ENCODE results near the gene CCL23.

The CCL23 gene

GRCh38 chr17:35969558-35970380, 48.0 kb downstream of the CCL23 start:
- no peak overlapping the region for H3K27ac ChIP-seq (ENCODE audit: low read length)
- H3K27me3 ChIP-seq (ENCODE audit: control insufficient read depth in 1 of 2, insufficient read depth in 2 of 2, low read length in 2 of 2), result peaks cover 0 to 4% of the 10 kb centered on the region in 2 donors
- no peak overlapping the region for H3K4me3 ChIP-seq (ENCODE audit: low read length in 2 of 2)
- no peaks in the 10 kb centered on the region for H3K36me3 ChIP-seq (ENCODE audit: control insufficient read depth in 2 of 2, insufficient read depth in 2 of 2, low read length in 2 of 2)
- H3K9me3 ChIP-seq (ENCODE audit: control insufficient read depth in 2 of 2, low read length in 2 of 2), result no peaks in the 10 kb centered on the region
- H3K4me1 ChIP-seq (ENCODE audit: control insufficient read depth, insufficient read depth, low read length), result no peaks in the 10 kb centered on the region
- no peak overlapping the region for H3K9ac ChIP-seq (ENCODE audit: low read length in 2 of 2)

DNA sequence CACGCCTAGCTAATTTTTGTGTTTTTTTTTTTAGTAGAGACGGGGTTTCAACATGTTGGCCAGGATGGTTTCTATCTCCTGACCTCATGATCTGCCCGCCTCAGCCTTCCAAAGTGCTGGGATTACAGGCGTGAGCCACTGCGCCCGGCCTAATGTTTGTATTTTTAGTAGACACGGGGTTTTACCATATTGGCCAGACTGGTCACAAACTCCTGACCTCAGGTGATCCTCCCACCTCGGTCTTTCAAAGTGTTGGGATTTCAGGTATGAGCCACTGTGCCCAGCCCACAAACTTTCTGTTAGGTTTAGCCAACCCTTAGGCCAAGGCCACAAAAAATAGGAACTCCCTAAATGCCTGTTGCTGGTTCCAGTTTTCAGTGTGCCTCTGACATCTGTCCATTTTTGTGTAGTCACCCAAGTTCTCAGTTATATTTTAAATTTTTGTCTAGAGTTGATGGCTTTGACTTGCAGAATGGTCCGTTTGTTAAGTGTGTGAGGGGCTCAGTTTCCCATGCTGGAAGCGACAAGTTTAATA, 49.2 kb downstream of the CCL23 start:
- H3K4me1 ChIP-seq (ENCODE audit: control insufficient read depth, insufficient read depth, low read length), result no peaks in the 10 kb centered on the region
- no peak overlapping the region for H3K27ac ChIP-seq (ENCODE audit: low read length)
- no peak overlapping the region for H3K9ac ChIP-seq (ENCODE audit: low read length in 2 of 2)
- no peaks in the 10 kb centered on the region for H3K9me3 ChIP-seq (ENCODE audit: control insufficient read depth in 2 of 2, low read length in 2 of 2)
- H3K27me3 ChIP-seq (ENCODE audit: control insufficient read depth in 1 of 2, insufficient read depth in 2 of 2, low read length in 2 of 2), result peaks cover 0 to 4% of the 10 kb centered on the region in 2 donors
- no peaks in the 10 kb centered on the region for H3K36me3 ChIP-seq (ENCODE audit: control insufficient read depth in 2 of 2, insufficient read depth in 2 of 2, low read length in 2 of 2)
- no peak overlapping the region for H3K4me3 ChIP-seq (ENCODE audit: low read length in 2 of 2)

- Histone ChIP-seq H3K36me3 (ENCODE audit: control insufficient read depth in 2 of 2, insufficient read depth in 2 of 2, low read length in 2 of 2) (no peaks in the 10 kb centered on the region), H3K27ac (ENCODE audit: low read length) (no peak overlapping the region), H3K4me1 (ENCODE audit: control insufficient read depth, insufficient read depth, low read length) (no peaks in the 10 kb centered on the region), H3K27me3 (ENCODE audit: control insufficient read depth in 1 of 2, insufficient read depth in 2 of 2, low read length in 2 of 2) (peaks cover 0 to 2% of the 10 kb centered on the region in 2 donors), H3K9me3 (ENCODE audit: control insufficient read depth in 2 of 2, low read length in 2 of 2) (no peaks in the 10 kb centered on the region), H3K4me3 (ENCODE audit: low read length in 2 of 2) (no peak overlapping the region), H3K9ac (ENCODE audit: low read length in 2 of 2) (no peak overlapping the region)
Observed at GRCh38 chr17:35965272-35965671, 52.5 kb downstream of the CCL23 start.

DNA sequence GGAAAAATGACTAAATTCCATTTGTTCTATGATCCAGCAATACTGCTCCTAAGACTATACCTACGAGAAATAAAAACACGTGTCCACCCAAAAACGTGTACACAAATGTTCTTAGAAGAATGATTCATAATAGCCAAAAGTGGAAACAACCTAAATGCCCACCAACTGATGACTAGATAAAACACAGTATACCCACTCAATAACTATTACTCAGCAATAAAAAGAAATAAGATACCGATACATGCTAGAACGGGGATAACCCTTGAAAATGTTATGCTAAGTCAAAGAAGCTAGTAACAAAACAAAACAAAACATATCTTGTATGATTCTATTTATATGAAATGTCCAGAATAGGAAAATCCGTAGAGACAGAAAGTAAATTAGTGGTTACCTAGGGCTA, 54.1 kb downstream of the CCL23 start:
- Histone ChIP-seq H3K9ac (ENCODE audit: low read length in 2 of 2) (no peak overlapping the region), H3K9me3 (ENCODE audit: control insufficient read depth in 2 of 2, low read length in 2 of 2) (no peaks in the 10 kb centered on the region), H3K36me3 (ENCODE audit: control insufficient read depth in 2 of 2, insufficient read depth in 2 of 2, low read length in 2 of 2) (no peaks in the 10 kb centered on the region), H3K4me1 (ENCODE audit: control insufficient read depth, insufficient read depth, low read length) (no peaks in the 10 kb centered on the region), H3K4me3 (ENCODE audit: low read length in 2 of 2) (no peak overlapping the region), H3K27ac (ENCODE audit: low read length) (no peak overlapping the region), H3K27me3 (ENCODE audit: control insufficient read depth in 1 of 2, insufficient read depth in 2 of 2, low read length in 2 of 2) (no peaks in the 10 kb centered on the region)

Measured in stomach smooth muscle (tissue), 2 donors.